ENCODE measurements around the gene GPR35.
"Not testable (repeated sequence)": the region's sequence is repeated elsewhere in the genome, so short reads cannot be mapped to it uniquely, and the experiment has no call there.

The GPR35 gene

DNA sequence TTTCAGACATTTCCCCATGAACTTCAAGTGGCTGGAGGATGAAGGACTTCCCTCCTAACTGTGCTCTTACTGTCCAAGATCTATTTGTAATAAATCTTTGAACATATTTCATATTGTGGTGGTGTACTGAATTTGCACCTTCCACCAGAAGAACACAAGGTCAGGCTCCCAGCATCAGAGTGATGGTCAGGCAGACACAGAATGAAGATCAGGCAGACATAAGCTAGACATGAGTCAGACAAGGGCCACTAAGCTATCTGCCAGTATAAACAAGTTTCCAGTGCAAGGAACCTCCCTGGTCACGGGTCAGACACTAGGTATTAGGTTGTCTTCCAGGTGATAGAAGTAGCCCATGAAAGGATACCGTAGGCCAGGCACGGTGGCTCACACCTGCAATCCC is 37.4 kb downstream of the GPR35 start:
- no peak for DNase-seq (ENCODE audit: low read depth)

- DNase-seq (ENCODE audit: low read depth) = no peak
Observed at GRCh38 chr2:240663546-240664190, 38.4 kb downstream of the GPR35 start.

DNA sequence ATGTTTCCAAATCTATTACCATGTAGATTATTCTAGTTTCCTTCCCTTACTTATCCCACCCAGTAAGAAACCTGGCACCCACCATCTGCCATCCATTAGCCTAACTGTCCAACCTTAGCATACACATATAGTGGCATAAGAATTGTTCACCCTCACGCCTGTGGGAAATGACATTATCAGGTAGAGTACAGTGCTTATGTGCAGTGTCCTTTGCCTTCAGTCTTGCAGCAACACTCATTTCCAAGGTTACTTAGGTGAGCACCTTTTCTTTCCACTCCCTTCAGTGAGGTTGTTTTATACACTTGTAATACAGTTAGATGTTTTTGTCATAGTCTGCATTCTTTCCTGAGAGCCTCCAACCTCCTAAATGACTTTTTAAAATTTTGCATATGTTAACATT is 39.3 kb downstream of the GPR35 start:
- no peak for DNase-seq (ENCODE audit: low read depth)

DNA sequence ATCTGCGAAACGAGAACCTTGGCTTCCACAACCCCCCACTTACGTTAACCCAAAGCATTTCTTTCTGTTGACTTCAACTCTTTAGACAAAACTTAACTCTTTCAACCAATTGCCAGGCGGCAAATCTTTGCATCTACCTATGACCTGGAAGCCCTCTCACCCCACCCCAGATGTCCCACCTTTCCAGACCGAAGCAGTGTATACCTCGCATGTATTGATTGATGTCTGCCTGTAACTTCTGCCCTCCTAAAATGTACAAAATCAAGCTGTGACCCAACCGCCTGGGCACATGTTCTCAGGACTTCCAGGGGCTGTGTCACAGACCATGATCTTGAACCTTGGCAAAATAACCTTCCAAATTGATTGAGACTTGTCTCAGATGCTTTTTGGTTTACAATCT is 45.1 kb downstream of the GPR35 start:
- no peak for DNase-seq (ENCODE audit: low read depth)

DNA sequence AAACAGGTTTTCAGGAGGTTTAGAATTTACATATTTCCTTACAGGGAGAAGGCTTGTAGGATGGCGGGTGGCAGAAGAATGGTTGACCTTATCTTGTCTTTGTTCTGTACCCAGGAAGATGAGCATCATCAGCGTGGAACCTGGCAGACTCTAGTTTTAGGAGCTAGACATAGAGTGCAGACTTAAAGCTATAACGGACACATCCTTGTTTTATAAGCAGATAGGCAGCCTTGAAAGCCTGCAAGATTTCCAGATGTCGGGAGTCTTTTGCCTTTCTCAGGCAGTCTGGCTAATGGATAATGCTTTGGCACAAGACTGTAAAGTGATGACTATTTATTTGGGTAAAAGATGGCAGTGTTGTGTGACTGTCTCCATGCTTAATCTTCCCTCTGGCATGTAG is 45.7 kb downstream of the GPR35 start:
- no peak for DNase-seq (ENCODE audit: low read depth)

DNA sequence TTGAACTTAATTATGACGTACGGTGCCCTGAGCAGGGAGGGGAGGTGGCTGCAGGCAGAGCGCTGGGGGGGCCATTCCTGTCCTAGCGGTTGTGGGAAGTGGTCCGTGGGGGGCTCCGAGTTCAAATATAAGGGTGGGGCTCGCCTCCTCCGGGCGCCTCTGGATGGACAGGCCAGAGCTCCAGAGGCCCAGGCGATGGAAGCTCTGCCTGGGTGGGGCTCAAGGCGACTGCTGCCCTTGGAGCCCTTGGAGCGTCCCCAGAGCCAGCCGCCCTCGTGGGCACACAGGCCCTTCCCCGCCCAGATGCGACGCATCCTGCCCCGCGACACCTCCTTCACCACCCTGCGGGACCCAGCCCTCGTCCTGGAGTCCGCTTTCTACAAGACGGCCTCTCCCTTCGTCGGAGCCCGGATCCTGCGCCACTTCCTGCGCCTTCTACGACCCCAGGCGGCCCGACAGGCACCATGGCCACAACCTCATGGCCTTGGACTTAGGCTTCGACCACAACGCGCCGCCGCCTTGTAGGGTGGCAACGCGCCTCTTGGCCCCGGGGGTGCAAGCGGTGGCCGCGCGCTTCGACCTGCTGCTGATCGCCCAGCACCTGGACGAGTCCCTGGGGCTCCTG is 46.9 kb downstream of the GPR35 start:
- no peak for DNase-seq (ENCODE audit: low read depth)

DNA sequence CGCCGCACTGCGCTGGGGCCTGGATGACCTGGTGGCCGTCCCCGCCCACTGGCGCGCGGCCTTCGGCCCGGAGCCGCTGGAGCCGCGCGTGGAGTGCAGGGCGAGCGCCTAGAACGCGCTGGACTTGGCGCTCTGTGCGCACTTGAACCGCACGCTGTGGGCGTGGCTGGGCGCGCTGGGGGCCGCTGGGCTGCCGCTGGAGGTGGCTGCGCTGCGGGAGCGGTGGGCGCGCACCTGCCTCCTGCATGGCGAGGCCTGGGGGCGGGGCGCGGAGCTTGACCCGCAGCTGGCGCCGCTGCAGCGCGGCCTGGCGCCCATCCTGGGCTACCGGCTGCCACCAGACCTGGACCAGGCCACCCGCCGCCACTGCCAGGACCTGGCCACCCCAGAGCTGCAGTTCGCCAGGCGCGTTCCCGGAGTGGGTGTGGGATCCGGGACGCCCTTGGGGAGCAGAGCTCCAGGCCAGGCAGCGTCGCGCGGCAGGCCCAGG is 47.5 kb downstream of the GPR35 start:
- no peak for DNase-seq (ENCODE audit: low read depth)

DNA sequence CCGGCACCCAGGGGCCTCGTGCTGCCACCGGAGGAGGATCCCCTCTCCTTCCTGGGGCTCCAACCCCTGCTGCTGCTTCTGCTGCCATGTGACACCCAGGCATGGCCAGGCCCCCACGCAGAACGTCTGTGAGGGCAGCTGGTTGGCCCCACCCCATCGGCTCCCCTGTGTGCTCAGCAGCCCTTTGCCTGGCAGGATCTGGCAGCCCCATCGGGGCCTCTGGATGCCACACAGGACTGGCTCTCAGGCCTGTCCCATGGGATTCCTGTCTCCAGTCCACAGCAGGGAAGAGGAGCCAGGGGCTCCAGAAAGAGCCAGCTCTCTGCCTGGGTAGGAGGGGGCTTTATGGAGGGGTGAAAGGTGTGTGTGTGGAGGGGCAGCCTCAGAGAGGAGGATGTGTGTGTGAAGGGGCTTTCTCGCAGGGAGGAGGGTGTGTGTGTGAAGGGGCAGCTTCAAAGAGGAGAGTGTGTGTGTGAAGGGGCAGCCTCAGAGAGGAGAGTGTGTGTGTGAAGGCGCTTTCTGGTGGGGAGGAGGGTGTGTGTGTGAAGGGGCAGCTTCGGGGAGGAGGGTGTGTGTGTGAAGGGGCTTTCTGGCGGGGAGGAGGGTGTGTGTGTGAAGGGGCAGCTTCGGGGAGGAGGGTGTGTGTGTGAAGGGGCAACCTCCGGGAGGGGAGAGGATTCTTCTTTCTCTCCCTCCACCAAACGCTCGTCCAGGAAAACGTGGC is 49.3 kb downstream of the GPR35 start:
- DNase-seq (ENCODE audit: low read depth) = not testable (repeated sequence)

- DNase-seq (ENCODE audit: low read depth) = not testable (repeated sequence)
Observed at GRCh38 chr2:240675345-240675744, 50.1 kb downstream of the GPR35 start.

GRCh38 chr2:240678043-240678442 is 52.8 kb downstream of the GPR35 start:
- not testable (repeated sequence) for DNase-seq (ENCODE audit: low read depth)

DNA sequence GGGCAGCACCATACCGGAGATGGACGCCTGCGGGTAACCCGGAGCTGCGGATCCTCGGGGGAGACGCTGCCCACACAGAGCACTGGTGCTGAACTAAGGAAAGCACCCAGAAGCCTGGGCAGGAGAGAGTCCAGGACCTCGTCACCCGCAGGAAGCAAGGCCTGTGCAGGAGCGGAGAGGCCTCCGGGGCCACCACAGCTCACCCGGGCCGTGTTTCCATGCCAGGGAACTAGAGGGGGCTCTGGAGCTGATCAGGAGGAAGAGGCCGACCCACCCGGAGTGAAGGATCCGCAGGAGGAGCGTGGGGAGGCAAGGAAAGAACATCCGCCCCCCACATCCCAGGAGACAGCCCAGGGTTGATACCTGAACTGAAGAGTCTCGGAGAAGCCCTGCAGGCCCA is 53.6 kb downstream of the GPR35 start:
- not testable (repeated sequence) for DNase-seq (ENCODE audit: low read depth)

DNA sequence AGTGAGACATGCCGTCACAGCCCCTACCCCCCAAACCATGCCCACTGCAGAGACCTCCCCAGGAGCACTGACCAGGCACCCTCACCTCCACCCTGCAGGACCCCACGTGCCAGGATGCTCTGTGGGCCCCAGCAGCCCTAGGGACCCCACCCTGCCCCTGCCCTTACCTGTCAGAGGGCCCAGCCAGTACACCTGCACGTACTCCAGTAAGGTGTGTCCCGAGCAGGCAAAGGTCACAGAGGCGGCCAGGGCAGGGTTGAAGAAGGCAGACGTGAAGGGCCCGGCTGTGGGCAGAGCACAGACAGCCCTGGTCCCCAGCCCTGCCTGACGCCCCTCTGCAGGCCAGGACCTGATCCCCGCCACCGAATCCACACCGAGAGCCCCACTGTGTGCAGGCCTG is 54.9 kb downstream of the GPR35 start:
- DNase-seq (ENCODE audit: low read depth) = not testable (repeated sequence)
